Endothelial cell of umbilical vein (primary cell): ENCODE measurements around the gene NPIPA1.
"Not testable (repeated sequence)": the region's sequence is repeated elsewhere in the genome, so short reads cannot be mapped to it uniquely, and the experiment has no call there.

Experiments used
- CTCF ChIP-seq, 2 donors: IDR thresholded peaks; 1 replicate in 1 of 2; 2 replicates in 1 of 2; pipeline ENCODE4 v1.5.1; 2011; ENCODE audit warnings: low read length in 2 of 2, mild to moderate bottlenecking in 2 of 2, moderate library complexity in 2 of 2, control low read depth in 1 of 2, inconsistent platforms in 1 of 2, low read depth in 1 of 2; ENCODE audit not compliant: insufficient read depth in 1 of 2; ENCODE audit errors: extremely low read depth in 1 of 2
- EZH2 ChIP-seq: IDR thresholded peaks from 2 replicates; pipeline ENCODE4 v1.6.1; 2012; ENCODE audit warnings: borderline replicate concordance, low read depth, mild to moderate bottlenecking, moderate library complexity, low read length, inconsistent platforms; ENCODE audit not compliant: severe bottlenecking
- GATA2 ChIP-seq: IDR thresholded peaks from 2 replicates; pipeline ENCODE4 v1.7.0; 2011; ENCODE audit warnings: low read depth, mild to moderate bottlenecking, moderate library complexity, mixed read lengths, low read length; ENCODE audit not compliant: insufficient read length, insufficient read depth
- POLR2A ChIP-seq: IDR thresholded peaks from 2 replicates; pipeline ENCODE4 v1.6.1; 2012; ENCODE audit warnings: low read depth, mild to moderate bottlenecking, control low read depth, low read length

- TF ChIP-seq CTCF (IDR thresholded peaks at IDR 0.05; ENCODE audit: extremely low read depth in 1 of 2, insufficient read depth in 1 of 2, low read depth in 1 of 2, low read length in 2 of 2); POLR2A; EZH2; GATA2: not testable (repeated sequence)
Measured at GRCh38 chr16:14937143-14937542, at the start of gene NPIPA1.
